Measurements from ENCODE around the gene TMOD2.

DNA sequence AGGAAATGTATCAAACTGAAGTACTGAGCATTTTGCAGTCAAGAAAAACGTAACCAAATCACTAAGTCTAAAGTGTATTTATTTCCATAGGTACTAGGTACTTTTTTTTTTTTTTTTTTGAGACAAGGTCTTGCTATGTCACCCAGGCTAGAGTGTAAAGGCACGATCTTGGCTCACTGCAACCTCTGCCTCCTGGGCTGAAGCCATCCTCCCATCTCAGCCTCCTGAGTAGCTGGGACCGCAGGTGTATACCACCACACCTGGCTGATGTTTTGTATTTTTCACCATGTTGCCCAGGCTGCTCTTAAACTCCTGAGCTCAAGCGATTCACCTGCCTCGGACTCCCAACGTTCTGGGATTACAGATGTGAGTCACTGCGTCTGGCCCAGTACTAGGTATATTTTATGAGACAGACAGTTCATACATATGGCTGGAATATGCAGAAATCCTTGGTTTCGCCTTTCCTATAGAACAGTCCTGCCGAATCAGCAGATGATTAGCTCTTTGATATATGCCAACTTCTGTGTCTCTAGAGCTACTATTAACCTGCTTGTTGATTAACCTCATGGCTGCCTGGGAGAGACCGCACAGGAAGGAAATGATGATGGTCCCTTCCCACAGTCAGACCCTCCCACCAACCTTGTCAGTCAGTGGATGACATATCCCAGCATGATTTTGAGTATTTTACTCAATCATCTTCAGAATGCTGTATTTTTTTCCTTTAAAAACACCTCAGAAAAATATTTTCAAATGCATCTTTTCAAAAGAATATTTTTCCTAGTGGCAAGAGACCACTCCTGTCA is 110.4 kb downstream of the TMOD2 start:
- TF ChIP-seq, protein P1, sequence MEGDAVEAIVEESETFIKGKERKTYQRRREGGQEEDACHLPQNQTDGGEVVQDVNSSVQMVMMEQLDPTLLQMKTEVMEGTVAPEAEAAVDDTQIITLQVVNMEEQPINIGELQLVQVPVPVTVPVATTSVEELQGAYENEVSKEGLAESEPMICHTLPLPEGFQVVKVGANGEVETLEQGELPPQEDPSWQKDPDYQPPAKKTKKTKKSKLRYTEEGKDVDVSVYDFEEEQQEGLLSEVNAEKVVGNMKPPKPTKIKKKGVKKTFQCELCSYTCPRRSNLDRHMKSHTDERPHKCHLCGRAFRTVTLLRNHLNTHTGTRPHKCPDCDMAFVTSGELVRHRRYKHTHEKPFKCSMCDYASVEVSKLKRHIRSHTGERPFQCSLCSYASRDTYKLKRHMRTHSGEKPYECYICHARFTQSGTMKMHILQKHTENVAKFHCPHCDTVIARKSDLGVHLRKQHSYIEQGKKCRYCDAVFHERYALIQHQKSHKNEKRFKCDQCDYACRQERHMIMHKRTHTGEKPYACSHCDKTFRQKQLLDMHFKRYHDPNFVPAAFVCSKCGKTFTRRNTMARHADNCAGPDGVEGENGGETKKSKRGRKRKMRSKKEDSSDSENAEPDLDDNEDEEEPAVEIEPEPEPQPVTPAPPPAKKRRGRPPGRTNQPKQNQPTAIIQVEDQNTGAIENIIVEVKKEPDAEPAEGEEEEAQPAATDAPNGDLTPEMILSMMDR (IDR thresholded peaks at IDR 0.05): no peak
- no peak for TF ChIP-seq ZFX (IDR thresholded peaks at IDR 0.05; ENCODE audit: borderline replicate concordance)
